ENCODE results near the gene B3GAT2.

- TF ChIP-seq EZH2 (IDR thresholded peaks at IDR 0.05; ENCODE audit: low read length, missing control alignments) (no peak), CTCF (conservative IDR thresholded peaks at IDR 0.05 in 1 of 2, IDR thresholded peaks at IDR 0.05 in 1 of 2; ENCODE audit: low read depth in 1 of 2, low read length in 2 of 2) (no peak)
These were observed 110.5 kb downstream of the B3GAT2 start for GRCh38 chr6:70846207-70846835.
